GM13977 (cell line): ENCODE data around the gene CLDND2.

Experiments
- DNase-seq: peaks from one replicate; pipeline ENCODE4 v3.0.0; 2012; ENCODE audit warnings: low spot score
- in situ Hi-C: fragments of 300-500 bp; cut with MboI; formaldehyde crosslinking; loops from one replicate; pipeline ENCODE4 v1.12.0; 2022; ENCODE audit warnings: low sequenced_read_pairs, low pct_unique_long_range_greater_than_20kb, mixed read lengths, inconsistent platforms; ENCODE audit not compliant: unreplicated experiment
- TF ChIP-seq, protein P1 (sequence below): IDR thresholded peaks from 2 replicates; pipeline ENCODE4 v1.5.1; 2012; ENCODE audit warnings: mild to moderate bottlenecking, control low read depth; ENCODE audit not compliant: insufficient read depth; ENCODE audit errors: extremely low read depth, missing control alignments

Gene CLDND2

DNA sequence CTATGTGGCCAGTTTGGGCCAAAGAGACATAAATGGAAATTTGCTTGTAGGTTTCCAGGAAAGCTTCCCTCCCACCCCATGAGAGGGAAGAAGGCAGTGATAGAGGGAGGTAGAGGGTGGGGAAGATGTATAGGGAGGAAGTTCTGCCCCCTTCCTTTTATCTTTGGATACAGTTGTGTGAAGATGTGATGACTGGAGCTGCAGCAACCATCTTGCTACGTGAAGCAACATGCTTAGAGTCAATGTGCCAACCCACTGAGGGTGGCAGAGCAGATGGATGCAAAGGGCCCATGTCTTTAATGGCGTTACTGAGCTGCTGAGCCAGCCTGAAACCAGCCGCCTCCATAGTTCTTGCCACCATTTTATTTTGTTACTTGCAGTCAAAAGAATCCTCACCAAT lies 37.6 kb downstream of the CLDND2 start:
- in situ Hi-C loops, result loop anchor here (10.0 to 25.0 kb wide), 2 partner anchors 104 to 331 kb away; no protein-coding TSS in a partner anchor
- no peak for DNase-seq
- TF ChIP-seq, protein P1, sequence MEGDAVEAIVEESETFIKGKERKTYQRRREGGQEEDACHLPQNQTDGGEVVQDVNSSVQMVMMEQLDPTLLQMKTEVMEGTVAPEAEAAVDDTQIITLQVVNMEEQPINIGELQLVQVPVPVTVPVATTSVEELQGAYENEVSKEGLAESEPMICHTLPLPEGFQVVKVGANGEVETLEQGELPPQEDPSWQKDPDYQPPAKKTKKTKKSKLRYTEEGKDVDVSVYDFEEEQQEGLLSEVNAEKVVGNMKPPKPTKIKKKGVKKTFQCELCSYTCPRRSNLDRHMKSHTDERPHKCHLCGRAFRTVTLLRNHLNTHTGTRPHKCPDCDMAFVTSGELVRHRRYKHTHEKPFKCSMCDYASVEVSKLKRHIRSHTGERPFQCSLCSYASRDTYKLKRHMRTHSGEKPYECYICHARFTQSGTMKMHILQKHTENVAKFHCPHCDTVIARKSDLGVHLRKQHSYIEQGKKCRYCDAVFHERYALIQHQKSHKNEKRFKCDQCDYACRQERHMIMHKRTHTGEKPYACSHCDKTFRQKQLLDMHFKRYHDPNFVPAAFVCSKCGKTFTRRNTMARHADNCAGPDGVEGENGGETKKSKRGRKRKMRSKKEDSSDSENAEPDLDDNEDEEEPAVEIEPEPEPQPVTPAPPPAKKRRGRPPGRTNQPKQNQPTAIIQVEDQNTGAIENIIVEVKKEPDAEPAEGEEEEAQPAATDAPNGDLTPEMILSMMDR, result no peak

DNA sequence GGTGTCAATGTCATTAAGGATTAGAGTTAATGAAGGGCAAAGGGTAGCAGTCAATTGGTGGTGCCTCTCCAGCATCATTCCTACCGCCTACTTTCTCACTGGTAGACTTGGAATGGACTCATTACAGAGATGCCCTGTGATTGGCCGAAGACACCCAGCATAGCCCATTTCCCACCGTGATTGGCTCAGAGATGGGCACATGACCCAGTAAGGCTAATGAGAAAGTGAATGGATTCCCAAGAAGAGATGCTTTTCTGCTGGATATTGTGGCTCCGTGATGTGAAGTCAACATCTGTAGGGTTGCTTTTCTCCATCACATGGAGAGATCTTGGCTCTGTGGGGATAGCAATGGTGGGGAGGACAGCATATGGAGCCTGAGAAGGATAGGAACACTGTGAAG lies 38.4 kb downstream of the CLDND2 start:
- DNase-seq, result no peak
- TF ChIP-seq, protein P1, result no peak
- in situ Hi-C loops, result loop anchor here (10.0 to 25.0 kb wide), 2 partner anchors 104 to 332 kb away; no protein-coding TSS in a partner anchor

DNA sequence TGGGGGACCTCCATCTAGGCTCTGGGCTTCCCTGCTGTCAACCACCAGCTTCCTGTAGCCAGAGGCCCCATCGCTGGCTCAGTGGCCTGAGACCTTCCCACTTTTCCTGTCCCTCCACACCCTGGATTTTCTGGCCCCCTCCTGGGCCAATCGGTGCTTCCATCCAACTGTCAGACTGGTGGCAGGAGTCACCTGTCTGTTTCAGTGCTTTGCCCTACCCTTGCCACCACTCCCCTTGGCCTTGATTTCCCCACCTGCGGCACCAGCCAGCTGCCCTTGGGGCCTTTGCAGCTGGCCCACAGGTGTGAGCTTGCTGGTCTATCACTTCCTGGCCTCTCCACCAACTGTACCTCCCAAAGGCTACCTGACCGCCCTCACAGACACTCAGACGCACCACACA lies 39.4 kb downstream of the CLDND2 start:
- in situ Hi-C loops, result loop anchor here (25.0 kb wide), 1 partner anchor 333 kb away; no protein-coding TSS in a partner anchor

DNA sequence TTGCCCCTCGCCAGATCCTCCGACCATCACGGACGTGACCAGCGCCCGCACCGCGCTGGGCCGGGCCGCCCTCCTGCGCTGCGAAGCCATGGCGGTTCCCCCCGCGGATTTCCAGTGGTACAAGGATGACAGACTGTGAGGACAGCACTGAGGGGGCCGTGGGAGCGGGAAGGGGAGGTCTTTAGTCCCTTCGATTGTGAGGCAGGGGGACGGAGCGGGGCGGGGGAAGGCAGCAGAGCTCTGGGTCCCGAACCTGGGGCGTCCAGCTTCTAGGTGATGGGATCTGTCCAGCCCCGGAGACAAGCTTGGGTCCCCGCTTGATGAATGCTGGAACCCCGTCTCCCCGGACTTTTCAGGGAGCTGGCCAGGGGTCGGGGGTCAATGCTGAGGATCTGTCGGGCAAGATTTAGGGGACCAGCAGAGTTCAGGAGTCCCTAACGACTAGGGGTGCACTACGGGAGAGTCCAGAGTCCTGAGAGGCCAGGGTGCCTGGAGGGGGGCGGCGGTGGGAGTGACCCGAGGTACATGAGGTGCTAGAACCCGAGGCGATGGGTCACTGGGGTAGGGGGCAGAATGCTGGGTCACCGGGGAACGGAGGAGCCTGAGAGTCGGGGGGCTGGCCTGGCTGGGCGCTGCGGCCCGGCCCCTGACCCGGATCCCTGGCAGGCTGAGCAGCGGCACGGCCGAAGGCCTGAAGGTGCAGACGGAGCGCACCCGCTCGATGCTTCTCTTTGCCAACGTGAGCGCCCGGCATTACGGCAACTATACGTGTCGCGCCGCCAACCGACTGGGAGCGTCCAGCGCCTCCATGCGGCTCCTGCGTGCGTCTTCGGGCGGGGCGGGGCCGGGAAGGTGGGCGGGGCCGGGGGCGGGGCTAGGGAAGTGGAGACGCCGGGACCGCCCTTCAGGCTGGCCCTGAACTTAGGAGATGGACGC lies 41.5 kb downstream of the CLDND2 start:
- peak; percentile 91 for DNase-seq
- TF ChIP-seq, protein P1, result peak; percentile 42
- in situ Hi-C loops, result loop anchor here (25.0 kb wide), 1 partner anchor 335 kb away; no protein-coding TSS in a partner anchor

More for the DNA sequence above, 39.4 kb downstream of the CLDND2 start:
- TF ChIP-seq, protein P1, result no peak
- no peak for DNase-seq

DNA sequence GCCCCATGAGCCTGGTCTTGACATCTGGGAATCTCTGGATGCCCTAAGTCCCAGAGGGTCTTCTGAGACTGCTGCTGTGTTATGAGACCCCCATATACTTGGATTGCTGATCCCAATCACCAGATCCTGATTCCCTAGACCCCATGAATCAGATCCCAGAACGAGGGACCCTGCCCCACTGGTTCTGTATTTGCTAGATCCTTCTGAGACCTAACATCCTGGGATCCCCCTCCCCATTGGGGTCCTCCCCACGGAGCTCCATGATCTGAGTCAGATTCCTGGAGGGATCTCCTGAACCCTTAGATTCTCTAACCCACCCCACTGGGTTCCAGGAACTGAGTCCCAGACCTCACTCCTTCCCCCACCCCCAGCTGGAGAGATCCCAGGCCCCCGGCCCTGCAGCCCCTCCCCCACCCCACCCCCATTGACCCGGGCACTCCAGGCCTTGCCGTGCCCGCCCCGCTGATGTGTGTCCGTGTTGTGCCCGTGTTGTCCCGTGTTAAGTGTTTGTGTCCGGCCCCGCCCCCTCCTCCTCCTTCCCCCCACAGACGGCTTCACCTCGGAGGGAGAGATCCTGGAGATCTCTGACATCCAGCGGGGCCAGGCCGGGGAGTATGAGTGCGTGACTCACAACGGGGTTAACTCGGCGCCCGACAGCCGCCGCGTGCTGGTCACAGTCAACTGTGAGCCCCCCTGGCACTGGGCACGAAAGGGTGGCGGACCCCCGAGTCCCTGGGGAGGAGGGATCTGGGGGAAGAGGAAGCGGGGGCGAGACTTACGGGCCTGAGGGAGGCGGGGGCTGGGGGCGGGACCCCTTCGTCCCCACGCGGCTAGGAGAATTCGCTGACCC lies 42.4 kb downstream of the CLDND2 start:
- TF ChIP-seq, protein P1, result no peak
- in situ Hi-C loops, result loop anchor here (25.0 kb wide), 1 partner anchor 336 kb away; no protein-coding TSS in a partner anchor
- no peak for DNase-seq
